Activated gamma-delta T cell (primary cell): ENCODE data around the gene USP28.
"Not testable (repeated sequence)": the region's sequence is repeated elsewhere in the genome, so short reads cannot be mapped to it uniquely, and the experiment has no call there.

Source experiments
- DNase-seq: peaks from one replicate; lab custom pipeline; 2025; lab: John Stamatoyannopoulos, UW
- total RNA-seq, 2 donors: gene quantifications; one replicate each; lab custom pipeline; 2026; lab: John Stamatoyannopoulos, UW

The USP28 gene
- 59.3 to 116 reads per million in 2 donors for total RNA-seq

GRCh38 chr11:113875234-113876073 lies at the start of gene USP28:
USP28 (minus strand) TSS chr11:113875572; CDS start chr11:113875501, 71 bp downstream.
- peak; percentile 74 for DNase-seq

DNA sequence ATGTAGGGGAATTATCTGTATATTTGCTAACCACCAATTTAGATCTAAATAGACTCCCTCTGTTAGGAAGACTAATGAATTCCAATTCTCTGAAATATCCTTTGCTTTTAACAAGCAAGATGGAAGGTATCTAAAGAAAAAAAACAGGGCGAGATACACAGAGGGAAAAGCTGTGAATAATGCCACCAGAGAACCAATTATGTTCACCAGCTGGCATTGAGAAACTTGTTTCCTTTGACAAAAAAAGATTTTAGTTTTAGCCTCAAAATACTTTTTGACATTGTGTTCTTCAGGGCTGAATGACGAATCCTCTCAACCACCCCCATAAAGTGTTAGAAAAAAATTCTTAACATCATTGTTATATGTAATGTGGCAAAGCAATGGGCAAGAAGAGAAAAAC lies 48.2 kb upstream of the USP28 start:
- DNase-seq, result no peak

GRCh38 chr11:113911491-113911890 lies 36.1 kb upstream of the USP28 start:
- not testable (repeated sequence) for DNase-seq

GRCh38 chr11:113908098-113908497 lies 32.7 kb upstream of the USP28 start:
- no peak for DNase-seq

DNA sequence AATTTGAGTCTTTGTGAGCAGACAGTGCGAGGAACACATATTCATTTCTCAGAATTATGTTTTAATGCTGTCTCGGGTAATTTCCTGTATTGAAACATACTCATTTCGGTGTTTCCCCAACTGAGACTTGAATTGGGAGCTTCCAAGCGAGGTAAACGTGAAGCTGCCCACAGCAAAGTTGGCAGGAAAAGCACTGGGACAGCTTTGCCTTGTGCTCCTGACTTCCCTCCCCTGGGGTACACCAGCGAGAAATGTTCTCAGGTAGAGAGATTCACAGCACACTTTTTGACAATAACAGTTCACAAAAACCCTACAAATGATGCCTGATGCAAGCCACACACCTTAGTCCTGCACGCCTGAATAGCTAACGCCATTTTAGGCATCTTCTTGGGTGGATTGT lies 32.3 kb upstream of the USP28 start:
- no peak for DNase-seq

- no peak for DNase-seq
These were observed 31.8 kb upstream of the USP28 start for GRCh38 chr11:113907152-113907551.

DNA sequence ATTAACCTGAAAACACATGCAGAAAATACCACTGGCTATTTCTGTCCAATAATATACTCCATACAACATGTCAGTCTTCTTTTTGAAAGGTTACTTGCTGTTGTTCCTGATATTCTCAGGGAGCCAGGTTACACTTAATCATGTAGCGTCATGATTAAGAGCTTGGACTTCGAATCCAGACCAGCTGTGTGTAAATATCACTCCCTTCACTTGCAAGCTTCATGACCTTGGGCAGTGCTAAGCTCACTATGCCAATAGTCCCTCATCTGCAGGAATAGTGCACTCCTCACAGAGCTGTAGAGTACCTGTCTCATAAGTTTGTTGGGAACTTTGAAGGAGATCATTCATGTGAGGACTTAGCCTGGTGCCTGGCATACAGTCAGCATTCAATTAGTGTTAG lies 31.1 kb upstream of the USP28 start:
- DNase-seq, result no peak

DNA sequence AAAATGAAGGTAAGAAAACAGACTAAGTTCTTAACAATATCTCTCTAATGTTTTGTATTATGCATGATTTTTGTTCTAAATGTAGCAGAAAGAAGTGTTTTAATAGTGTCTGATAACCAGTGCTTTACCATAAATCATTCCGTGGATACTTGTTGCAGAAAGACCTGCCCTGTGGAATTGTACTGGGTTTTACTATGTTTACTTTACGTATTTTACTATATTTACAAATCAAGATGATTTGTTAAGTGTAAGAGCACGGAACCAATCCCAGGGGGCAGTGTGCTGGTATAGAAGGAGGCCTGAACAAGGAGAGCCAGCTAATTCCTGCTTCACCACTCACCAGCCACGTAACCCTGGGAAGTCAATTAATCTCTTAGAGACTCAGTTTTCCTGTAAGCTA lies 30.7 kb upstream of the USP28 start:
- no peak for DNase-seq

GRCh38 chr11:113904379-113905101 lies 29.2 kb upstream of the USP28 start, which contains the start of gene HTR3B:
HTR3B (plus strand) TSS chr11:113904796; CDS start chr11:113904934, 138 bp downstream.
- no peak for DNase-seq

DNA sequence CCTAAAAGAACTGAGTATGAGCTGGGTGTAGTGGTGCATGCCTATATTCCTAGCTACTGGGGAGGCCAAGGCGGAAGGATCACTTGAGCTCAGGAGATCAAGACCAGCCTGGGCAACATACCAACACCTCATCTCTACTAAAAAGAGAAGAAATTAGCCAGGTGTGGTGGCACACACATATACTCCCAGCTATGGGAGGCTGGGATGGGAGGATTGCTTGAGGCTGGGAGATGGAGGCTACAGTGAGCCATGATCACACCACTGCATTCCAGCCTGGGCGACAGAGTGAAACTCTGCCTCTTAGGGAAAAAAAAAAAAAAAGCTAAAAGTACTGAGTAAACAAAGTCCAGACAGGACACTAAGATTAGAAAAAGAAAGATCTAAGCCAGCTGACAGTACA lies 25.8 kb upstream of the USP28 start:
- no peak for DNase-seq

- DNase-seq, result no peak
These were observed 20.9 kb upstream of the USP28 start for GRCh38 chr11:113896156-113896879.

DNA sequence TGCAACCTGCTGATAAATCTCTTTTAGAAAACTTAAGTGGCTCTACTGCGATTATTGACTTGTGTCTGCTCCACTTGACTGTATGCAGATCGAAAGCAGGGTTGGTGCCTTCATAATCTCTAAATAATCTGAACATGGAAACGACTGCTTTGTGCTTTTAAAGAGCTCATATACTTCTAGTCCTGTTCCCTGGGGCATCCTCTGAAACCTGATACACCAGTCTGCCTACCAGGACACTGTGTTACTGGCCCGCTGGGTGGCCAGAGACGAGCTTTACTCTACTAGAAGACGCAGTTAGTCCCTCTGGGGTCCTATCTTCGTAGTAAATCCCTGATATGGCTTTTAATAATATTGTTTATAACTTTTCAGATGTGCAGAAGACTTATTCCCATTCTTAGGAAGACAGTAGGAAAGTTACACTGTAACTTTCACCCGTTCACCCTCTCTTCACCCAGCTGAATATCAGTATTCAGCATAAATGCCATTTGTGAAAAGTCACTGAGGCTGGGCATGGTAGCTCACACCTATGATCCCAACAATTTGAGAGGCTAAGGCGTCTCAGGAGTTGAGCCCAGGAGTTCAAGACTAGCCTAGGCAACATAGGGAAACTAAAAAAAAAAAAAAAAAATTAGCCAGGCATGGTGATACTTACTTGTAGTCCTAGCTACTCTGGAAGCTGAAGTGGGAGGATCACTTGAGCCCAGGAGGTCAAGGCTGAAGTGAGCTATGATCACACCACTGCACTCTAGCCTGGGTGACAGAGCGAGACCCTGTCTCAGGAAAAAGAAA lies 20.2 kb upstream of the USP28 start:
- DNase-seq, result no peak

- DNase-seq, result no peak
These were observed 19.1 kb upstream of the USP28 start for GRCh38 chr11:113894421-113894996.

GRCh38 chr11:113888848-113889247 lies 13.5 kb upstream of the USP28 start:
- no peak for DNase-seq

GRCh38 chr11:113885897-113886296 lies 10.5 kb upstream of the USP28 start:
- DNase-seq, result no peak

DNA sequence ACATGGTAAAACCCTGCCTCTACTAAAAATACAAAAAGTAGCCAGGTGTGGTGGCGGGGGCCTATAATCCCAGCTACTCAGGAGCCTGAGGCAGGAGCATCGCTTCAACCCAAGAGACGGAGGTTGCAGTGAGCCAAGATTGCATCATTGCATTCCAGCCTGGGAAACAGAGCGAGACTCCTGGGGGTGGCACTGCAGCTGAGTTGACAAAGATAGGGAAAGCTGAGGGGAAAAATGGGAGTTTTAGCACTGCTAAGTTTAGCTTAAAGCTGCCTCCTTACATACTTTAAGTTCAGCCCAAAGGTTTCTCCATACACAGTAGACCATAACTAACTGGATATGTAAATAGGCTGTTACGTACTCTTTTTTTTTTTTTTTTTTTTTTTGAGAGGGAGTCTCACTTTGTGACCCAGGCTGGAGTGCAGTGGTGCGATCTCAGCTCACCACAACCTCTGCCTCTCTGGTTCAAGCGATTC lies 9.0 kb upstream of the USP28 start:
- no peak for DNase-seq

DNA sequence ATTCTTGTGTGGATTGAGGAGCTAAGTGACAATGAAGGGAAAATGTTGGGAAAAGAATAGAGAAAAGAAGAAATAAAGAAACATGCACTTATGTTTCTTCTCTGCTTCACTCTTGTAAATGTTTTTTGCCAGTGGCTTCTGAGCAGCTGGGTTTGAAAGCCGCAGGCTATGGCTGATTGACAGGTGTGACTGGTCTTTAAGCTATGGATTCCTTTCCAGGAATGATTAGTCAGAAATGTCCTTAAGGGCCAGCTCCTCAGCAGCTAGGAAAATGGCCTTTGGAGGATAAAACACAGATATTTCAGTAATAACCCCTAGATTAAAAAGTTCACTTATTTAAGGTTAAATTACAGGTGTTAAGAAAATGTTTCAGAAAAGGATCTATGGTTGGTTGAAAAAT lies 6.5 kb upstream of the USP28 start:
- no peak for DNase-seq

GRCh38 chr11:113880971-113881370 lies 5.6 kb upstream of the USP28 start:
- no peak for DNase-seq

- DNase-seq, result not testable (repeated sequence)
These were observed 4.1 kb upstream of the USP28 start for GRCh38 chr11:113879446-113879845.

- DNase-seq, result no peak
These were observed 2.3 kb upstream of the USP28 start for GRCh38 chr11:113877670-113878055.
